Heart right ventricle (tissue), 16 donors: ENCODE data around the gene MSANTD1. TPM values are rescaled to one million over a fixed set of nuclear protein-coding genes. Genes with fewer than 3 reads are reported as not detected.

Experiments
- ATAC-seq, 8 donors: fragments of 200-7000 bp; cut with Tn5 transposase; one replicate each; pipeline ENCODE4 v1.9.1; 2020; ENCODE audit warnings: mild to moderate bottlenecking in 8 of 8, moderate library complexity in 8 of 8, moderate number of reproducible peaks in 1 of 8
- DNase-seq, 2 donors: peaks; one replicate each; pipeline ENCODE4 v3.0.0-alpha.2; 2020
- H3K27ac ChIP-seq, 10 donors: fragments of 200-600 bp; sonication (generic) in 2 of 10; one replicate each; pipeline versions ENCODE4 v1.5.0 to v1.8.0; 2020 to 2022; ENCODE audit warnings: mild to moderate bottlenecking in 3 of 10
- H3K27me3 ChIP-seq, 7 donors: fragments of 200-600 bp; one replicate each; pipeline ENCODE4 v1.8.0; 2021 to 2022; ENCODE audit warnings: mild to moderate bottlenecking in 2 of 7
- H3K36me3 ChIP-seq, 9 donors: fragments of 200-600 bp; sonication (generic) in 1 of 9; one replicate each; pipeline versions ENCODE4 v1.5.0 to v1.8.0; 2020 to 2022; ENCODE audit warnings: mild to moderate bottlenecking in 2 of 9
- H3K4me1 ChIP-seq, 9 donors: fragments of 200-600 bp; sonication (generic) in 1 of 9; one replicate each; pipeline versions ENCODE4 v1.5.0 to v1.8.0; 2020 to 2022; ENCODE audit warnings: mild to moderate bottlenecking in 4 of 9
- H3K4me3 ChIP-seq, 10 donors: fragments of 200-600 bp; sonication (generic) in 2 of 10; one replicate each; pipeline versions ENCODE4 v1.5.0 to v1.8.0; 2020 to 2022; ENCODE audit warnings: mild to moderate bottlenecking in 7 of 10, moderate library complexity in 2 of 10
- H3K9me3 ChIP-seq, 11 donors: fragments of 200-600 bp in 10 of 11; sonication (generic) in 2 of 11; one replicate each; pipeline versions ENCODE4 v1.5.0 to v1.8.0; 2013 to 2022; ENCODE audit warnings: mild to moderate bottlenecking in 2 of 11, control low read depth in 1 of 11, moderate library complexity in 1 of 11
- CTCF ChIP-seq, 9 donors: fragments of 200-600 bp; sonication (generic) in 2 of 9; IDR thresholded peaks; one replicate each; pipeline versions ENCODE4 v1.5.0 to v1.8.0; 2021 to 2022; ENCODE audit warnings: antibody characterized with exemption in 9 of 9, mild to moderate bottlenecking in 5 of 9, moderate library complexity in 1 of 9
- WGBS, 2 donors: extraction: QIAGEN DNeasy Blood & Tissue Kit; methylation state at CpG; one replicate each; pipeline ENCODE4 v1.1.7; 2013; ENCODE audit warnings: inconsistent platforms in 1 of 2; 5-methylcytosine and 5-hydroxymethylcytosine counted together
- intact Hi-C, 10 donors: fragments of 100-400 bp; cut with DNase I; formaldehyde crosslinking; loops; one replicate each; pipeline versions ENCODE4 v1.11.1 to v1.14.2; 2022
- polyA plus RNA-seq, 2 donors: library from polyadenylated mRNA; stranded (reverse); fragments of 200-250 nt; gene quantifications; one replicate each; pipeline ENCODE4 v1.2.3, GENCODE V29; 2013
- total RNA-seq, 10 donors: library from RNA; stranded (reverse); fragmentation: NEBNext Ultra II Directional in 3 of 10; extraction: Animal tissue kit (Norgen Biotek cat#: 25700) in 3 of 10; gene quantifications; one replicate each; pipeline versions ENCODE4 v1.2.1 to v1.2.4, GENCODE V29; 2021 to 2023
- donor health status: Arrhythmogenic right ventricular cardiomyopathy.
- donor health status: ischemic (EF 13 %, LVEDD 7.1; RV severe dilation, severe dysfunction).
- donor health status: healthy with polysubstance abuse.
- donor health status: DM: no; HTN: yes; CAD: no.
- donor health status: DM: no; HTN: no; CAD: no.
- donor health status: ischemic (EF 25% LVEDD 6.9; RV normal size, moderate dysfunction).
- donor health status: ischemic (EF 25% LVEDD 5.7; RV mildly dilated, moderate dysfunction).
- donor health status: healthy.
- donor health status: DM: yes; HTN: yes; CAD: no.
- donor health status: Ischemic cardiomyopathy.
- donor health status: ischemic (EF 35%, LVEDD 5.7; RV mildly dilated, moderate dysfunction).
- donor health status: nonischemic (EF 11% LVEDD 7.7; RV severe dilation, severe dysfunction).
- donor health status: DM: yes; HTN: yes; CAD: no.
- donor health status: PGD.
- donor health status: ischemic (EF 29% LVEDD 5.4; RV normal size, mild dysfunction).
- donor health status: nonischemic (EF 23%, LVEDD 6.1; RV moderate dilation, normal function).

The MSANTD1 gene
- total and polyA plus RNA-seq, 12 donors, result 0.25 to 1.2 (median 0.41) TPM

GRCh38 chr4:3243136-3243780 is 5.7 kb upstream of the MSANTD1 start:
- DNase-seq (no peak), ATAC-seq (no peak)
- intact Hi-C loops, result no loop called here
- Histone ChIP-seq H3K36me3 (peaks cover 0 to 50% (median 10%) of the 10 kb centered on the region in 9 donors), H3K9me3 (no peaks in the 10 kb centered on the region), H3K4me1 (peaks cover 0 to 6% (median 0%) of the 10 kb centered on the region in 9 donors), H3K27me3 (no peaks in the 10 kb centered on the region), H3K4me3 (no peak overlapping the region), H3K27ac (no peak overlapping the region)
- 77 to 82% methylated on average over 23 of the region's 23 CpGs for WGBS, 2 donors
- TF ChIP-seq CTCF (IDR thresholded peaks at IDR 0.05), result no peak

DNA sequence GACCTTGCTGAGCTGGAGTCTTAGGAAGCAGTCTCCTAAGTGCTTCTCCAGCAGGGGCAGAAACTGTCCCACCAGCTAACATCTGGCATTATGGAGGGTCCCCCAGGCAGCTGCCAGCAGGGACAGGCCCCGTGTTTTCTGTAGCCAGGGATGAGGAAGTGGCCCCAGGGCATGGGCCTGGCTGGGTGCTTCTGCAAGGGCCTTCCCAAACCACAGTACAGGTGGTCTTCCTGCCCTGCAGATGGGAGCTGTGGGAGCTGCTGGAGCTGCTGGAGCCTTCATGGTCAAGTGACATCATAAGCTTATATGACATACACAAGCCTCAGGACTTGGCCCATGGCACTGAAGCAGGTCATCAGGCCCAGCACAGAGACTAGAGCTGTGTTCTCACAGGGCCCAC is 5.0 kb upstream of the MSANTD1 start:
- 87 to 90% methylated on average over 1 of the region's 1 CpG for WGBS, 2 donors
- no peak for ATAC-seq
- no peak for TF ChIP-seq CTCF (IDR thresholded peaks at IDR 0.05)
- Histone ChIP-seq H3K36me3 (peaks cover 0 to 42% (median 10%) of the 10 kb centered on the region in 9 donors), H3K27ac (no peak overlapping the region), H3K4me1 (peaks cover 0 to 6% (median 0%) of the 10 kb centered on the region in 9 donors), H3K4me3 (no peak overlapping the region), H3K9me3 (no peaks in the 10 kb centered on the region), H3K27me3 (no peaks in the 10 kb centered on the region)
- intact Hi-C loops, result no loop called here
- DNase-seq, result no peak

DNA sequence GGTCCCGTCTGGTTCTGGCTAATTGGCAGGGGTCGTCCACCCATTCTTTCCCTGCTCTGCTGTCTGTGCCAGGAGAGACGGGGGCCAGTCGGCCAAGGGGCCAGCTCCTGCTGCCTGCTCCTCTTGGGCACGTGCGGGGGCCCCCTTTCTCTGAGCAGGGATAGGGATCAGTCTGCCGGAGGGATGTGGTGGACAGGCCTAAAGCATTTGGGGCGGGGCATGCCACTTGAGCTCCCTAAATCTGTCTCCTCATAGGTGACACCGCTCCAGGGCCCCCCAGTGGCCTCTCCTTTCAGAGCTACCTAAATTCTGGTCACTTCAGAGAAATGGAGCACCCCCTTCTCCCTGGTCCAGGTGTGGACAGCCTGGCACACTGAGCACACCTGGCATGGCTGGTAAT is 4.2 kb upstream of the MSANTD1 start:
- H3K4me3 ChIP-seq, result no peak overlapping the region
- peaks cover 0 to 6% (median 0%) of the 10 kb centered on the region in 9 donors for H3K4me1 ChIP-seq
- intact Hi-C loops, result no loop called here
- H3K36me3 ChIP-seq, result peaks cover 0 to 35% (median 5%) of the 10 kb centered on the region in 9 donors
- ATAC-seq (no peak), DNase-seq (no peak)
- 90 to 91% methylated on average over 9 of the region's 9 CpGs for WGBS, 2 donors
- no peaks in the 10 kb centered on the region for H3K9me3 ChIP-seq
- TF ChIP-seq CTCF (IDR thresholded peaks at IDR 0.05), result no peak
- no peaks in the 10 kb centered on the region for H3K27me3 ChIP-seq
- no peak overlapping the region for H3K27ac ChIP-seq

- no peak for DNase-seq
- H3K36me3 ChIP-seq, result peaks cover 0 to 25% (median 0%) of the 10 kb centered on the region in 9 donors
- WGBS, 2 donors, result 95 to 96% methylated on average over 6 of the region's 6 CpGs
- H3K9me3 ChIP-seq, result no peaks in the 10 kb centered on the region
- no peak overlapping the region for H3K4me3 ChIP-seq
- TF ChIP-seq CTCF (IDR thresholded peaks at IDR 0.05), result no peak
- intact Hi-C loops, result no loop called here
- H3K27me3 ChIP-seq, result no peaks in the 10 kb centered on the region
- H3K4me1 ChIP-seq, result peaks cover 0 to 6% (median 0%) of the 10 kb centered on the region in 9 donors
- H3K27ac ChIP-seq, result no peak overlapping the region
- no peak for ATAC-seq
Measured at GRCh38 chr4:3245676-3246075, 3.3 kb upstream of the MSANTD1 start.
